ENCODE measurements around the gene CHD5.

CHD5 gene

DNA sequence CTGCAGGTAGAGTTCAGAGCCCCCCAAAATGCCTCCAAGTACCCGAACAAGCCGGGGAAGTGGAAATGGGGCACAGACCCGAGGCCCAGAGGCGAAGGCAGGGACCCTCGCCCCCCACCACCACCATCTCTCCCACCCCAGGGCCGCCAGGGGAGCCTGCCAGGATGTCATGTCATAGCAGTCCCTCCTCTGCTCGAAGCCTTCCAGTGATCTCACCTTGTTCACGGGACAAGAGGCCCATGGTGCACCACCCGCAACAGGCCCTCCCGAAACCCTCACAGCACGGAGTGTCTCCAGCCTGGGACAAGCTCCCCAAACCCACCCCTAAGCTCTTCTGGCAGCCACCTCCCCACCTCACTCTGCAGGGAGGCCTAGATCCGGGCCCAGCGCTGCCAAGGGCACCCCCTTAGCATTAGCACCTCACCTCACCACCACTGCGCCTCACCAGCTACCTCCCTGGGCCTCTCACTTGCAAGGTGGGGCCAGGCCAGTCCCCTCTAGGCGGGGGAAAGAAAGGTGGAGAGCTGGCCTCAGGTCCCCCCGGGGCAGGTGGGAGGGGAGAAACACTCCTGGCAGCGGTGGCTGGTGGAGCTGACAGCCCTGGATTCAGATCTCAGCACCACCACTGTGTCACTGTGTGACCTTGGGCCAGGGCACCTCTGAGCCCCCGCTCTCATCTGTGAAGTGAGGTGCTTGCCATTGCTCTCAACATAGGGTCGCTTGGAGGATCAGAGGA is 13.3 kb downstream of the CHD5 start:
- no peak for DNase-seq (ENCODE audit: insufficient read length, low spot score)
- no peak for FAIRE-seq
- TF ChIP-seq, protein P1, sequence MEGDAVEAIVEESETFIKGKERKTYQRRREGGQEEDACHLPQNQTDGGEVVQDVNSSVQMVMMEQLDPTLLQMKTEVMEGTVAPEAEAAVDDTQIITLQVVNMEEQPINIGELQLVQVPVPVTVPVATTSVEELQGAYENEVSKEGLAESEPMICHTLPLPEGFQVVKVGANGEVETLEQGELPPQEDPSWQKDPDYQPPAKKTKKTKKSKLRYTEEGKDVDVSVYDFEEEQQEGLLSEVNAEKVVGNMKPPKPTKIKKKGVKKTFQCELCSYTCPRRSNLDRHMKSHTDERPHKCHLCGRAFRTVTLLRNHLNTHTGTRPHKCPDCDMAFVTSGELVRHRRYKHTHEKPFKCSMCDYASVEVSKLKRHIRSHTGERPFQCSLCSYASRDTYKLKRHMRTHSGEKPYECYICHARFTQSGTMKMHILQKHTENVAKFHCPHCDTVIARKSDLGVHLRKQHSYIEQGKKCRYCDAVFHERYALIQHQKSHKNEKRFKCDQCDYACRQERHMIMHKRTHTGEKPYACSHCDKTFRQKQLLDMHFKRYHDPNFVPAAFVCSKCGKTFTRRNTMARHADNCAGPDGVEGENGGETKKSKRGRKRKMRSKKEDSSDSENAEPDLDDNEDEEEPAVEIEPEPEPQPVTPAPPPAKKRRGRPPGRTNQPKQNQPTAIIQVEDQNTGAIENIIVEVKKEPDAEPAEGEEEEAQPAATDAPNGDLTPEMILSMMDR (IDR thresholded peaks at IDR 0.05; ENCODE audit: insufficient read depth, missing control alignments) = no peak

DNA sequence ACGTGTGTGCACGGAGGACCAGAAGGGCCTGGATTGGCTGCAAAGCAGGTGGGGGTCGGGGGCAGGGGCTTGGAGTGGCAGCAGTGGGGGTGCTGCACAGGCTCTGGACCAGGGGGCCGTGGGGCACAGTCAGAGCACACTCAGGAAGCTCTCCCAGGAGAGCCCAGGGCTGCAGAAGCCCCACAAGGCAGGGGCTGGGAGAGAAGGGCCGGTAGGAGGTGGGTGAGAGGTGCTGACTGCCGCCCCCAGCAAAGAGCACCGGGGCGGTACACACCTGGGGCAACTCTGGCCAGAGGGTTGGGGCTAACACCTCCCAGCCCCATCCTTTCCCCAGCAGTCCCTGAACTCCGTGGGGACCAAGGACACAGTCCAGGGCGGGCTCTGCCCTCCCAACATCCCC is 13.9 kb downstream of the CHD5 start:
- TF ChIP-seq, protein P1 (IDR thresholded peaks at IDR 0.05; ENCODE audit: insufficient read depth, missing control alignments) = no peak
- no peak for DNase-seq (ENCODE audit: insufficient read length, low spot score)
- no peak for FAIRE-seq

DNA sequence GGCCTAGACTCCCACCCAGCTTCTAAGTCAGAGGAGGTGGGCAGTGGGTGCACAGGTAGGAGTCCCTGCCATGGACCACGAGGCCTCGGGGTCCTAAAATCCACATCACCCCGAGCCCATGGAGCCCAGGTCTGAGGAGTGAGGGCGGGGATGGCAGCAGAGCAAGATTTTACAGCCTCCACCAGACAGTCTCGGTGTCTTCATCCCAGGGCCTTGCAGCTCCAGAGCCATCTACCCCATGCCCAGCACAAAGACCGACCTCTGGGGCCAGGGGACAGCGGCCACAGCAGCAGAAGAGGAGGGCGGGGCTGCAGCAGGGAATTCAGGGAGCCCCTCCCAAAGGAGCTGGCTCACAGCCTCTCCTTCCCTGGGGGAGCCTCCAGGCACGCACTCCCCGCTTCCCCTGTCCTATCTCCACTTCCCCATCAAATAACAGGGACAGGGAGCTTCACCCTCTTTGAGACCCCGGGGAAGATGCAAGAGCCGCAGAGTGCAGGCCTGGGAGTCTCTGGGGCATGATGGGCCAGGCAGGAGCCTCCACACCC is 14.6 kb downstream of the CHD5 start:
- DNase-seq (ENCODE audit: insufficient read length, low spot score) (no peak), FAIRE-seq (no peak)
- TF ChIP-seq, protein P1 (IDR thresholded peaks at IDR 0.05; ENCODE audit: insufficient read depth, missing control alignments) = no peak

DNA sequence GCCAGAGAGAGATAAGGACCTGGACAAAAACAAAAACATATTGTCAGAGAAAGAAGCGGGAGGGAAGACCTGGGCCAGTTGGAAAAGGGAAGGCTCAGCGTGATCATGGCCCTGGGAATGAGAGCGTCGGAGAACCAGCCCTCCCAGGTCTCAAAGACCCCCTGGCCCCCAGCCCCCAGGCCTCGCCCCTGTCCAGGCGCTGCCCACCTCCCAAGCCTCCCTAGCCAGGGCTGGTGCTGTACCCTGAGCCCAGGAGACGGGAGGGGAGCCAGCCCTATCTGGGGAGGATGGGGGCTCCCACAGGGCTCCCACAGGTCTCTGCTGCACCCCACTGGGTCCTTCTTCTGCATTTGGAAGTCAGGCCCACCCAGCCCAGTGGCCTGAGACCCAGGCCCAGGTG is 15.1 kb downstream of the CHD5 start:
- TF ChIP-seq, protein P1 (IDR thresholded peaks at IDR 0.05; ENCODE audit: insufficient read depth, missing control alignments) = no peak
- no peak for FAIRE-seq

DNA sequence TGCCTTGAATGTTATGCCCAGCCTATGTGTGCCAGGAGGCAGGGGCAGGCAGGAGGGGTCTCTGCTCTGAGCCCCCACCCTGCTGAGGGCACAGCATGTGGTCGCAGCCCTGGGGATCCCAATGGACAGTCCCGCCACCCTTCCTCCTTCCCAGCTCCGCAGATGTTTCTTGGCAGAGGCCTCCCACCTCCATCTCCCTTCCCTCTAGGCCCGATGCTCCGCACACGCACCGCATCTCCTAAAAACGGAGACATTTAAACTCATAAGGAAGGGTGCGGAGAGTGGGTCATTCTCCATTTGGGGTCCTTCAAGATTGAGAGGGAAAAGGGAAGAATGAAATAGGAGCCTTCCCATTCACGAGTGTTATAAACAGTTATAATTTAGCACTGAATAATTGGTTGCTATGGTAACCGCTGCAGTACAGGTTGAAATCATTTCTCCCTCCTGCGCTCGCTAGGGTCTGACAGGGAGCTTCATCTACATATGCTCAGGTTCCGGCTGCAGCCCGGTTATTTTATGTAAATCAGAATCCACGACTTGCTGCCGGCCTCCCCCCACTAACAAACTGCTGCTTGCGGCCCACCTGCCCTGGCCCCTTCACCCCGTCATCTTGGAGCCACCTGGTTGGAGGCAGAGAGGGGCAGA is 16.0 kb downstream of the CHD5 start:
- DNase-seq (ENCODE audit: insufficient read length, low spot score) (no peak), FAIRE-seq (no peak)
- TF ChIP-seq, protein P1 (IDR thresholded peaks at IDR 0.05; ENCODE audit: insufficient read depth, missing control alignments) = no peak

More for the DNA sequence above, 15.1 kb downstream of the CHD5 start:
- no peak for DNase-seq (ENCODE audit: insufficient read length, low spot score)

DNA sequence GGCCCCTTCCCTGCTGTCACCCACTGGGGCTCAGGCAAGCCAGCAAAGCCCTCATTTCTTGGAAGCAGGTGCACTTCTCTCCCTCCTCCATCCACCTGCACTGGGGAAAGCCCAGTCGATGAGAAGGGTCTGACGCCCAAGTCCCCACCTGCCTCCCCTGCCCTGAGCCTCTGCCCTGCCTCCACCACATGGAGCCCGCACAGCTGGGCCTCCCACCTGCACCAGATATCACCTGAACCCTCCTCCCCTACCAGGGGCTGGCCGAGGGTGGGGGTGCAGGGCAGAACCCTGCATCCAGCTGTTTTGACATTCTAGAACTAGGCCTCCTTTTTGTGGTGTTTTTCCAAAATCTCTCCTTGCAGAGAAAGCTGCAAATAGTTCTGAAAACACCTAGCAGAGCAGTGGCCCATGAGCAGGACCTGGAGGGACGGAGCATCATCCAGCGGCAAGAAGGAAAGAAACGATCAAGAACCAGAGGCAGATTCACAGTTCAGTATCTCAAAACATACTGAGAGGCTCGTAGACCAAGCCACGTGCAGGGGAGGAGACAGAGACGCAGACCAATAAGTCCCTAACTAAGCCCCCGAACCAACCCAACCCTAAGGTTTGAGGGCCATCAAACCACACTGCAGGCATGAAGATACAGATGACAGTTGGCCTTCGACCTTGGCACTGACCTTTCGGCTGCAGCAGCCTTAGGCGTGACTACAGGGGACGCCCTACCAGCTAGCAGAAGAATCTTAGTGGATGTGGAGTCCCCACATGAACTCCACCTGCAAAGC is 16.7 kb downstream of the CHD5 start:
- TF ChIP-seq, protein P1 (IDR thresholded peaks at IDR 0.05; ENCODE audit: insufficient read depth, missing control alignments) = no peak
- FAIRE-seq = no peak
- no peak for DNase-seq (ENCODE audit: insufficient read length, low spot score)

All from D721Med (cell line).